ENCODE results near the gene METTL8.

DNA sequence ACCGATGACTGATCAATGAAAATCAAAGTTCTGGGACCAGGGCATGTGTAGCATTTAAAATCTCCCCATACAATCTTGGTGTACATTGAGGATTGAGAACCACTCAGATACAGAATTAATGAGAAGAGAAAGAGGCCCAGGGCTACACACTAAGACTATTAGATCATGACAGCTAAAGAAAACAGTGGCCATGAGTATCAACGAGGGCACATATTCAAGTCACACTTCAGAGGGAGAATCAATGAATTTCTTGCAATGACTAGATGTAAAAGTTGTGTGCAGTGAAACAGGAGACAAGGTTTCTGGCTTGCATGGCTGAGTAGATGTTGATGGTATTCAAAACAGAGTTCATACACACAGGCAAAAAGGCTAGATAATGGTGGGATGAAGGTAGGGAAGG is 29.1 kb downstream of the METTL8 start:
- TF ChIP-seq, protein P1, sequence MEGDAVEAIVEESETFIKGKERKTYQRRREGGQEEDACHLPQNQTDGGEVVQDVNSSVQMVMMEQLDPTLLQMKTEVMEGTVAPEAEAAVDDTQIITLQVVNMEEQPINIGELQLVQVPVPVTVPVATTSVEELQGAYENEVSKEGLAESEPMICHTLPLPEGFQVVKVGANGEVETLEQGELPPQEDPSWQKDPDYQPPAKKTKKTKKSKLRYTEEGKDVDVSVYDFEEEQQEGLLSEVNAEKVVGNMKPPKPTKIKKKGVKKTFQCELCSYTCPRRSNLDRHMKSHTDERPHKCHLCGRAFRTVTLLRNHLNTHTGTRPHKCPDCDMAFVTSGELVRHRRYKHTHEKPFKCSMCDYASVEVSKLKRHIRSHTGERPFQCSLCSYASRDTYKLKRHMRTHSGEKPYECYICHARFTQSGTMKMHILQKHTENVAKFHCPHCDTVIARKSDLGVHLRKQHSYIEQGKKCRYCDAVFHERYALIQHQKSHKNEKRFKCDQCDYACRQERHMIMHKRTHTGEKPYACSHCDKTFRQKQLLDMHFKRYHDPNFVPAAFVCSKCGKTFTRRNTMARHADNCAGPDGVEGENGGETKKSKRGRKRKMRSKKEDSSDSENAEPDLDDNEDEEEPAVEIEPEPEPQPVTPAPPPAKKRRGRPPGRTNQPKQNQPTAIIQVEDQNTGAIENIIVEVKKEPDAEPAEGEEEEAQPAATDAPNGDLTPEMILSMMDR (IDR thresholded peaks at IDR 0.05), result no peak
- no peak for TF ChIP-seq POLR2A (IDR thresholded peaks at IDR 0.05)
